ENCODE measurements around the gene BMF.

DNA sequence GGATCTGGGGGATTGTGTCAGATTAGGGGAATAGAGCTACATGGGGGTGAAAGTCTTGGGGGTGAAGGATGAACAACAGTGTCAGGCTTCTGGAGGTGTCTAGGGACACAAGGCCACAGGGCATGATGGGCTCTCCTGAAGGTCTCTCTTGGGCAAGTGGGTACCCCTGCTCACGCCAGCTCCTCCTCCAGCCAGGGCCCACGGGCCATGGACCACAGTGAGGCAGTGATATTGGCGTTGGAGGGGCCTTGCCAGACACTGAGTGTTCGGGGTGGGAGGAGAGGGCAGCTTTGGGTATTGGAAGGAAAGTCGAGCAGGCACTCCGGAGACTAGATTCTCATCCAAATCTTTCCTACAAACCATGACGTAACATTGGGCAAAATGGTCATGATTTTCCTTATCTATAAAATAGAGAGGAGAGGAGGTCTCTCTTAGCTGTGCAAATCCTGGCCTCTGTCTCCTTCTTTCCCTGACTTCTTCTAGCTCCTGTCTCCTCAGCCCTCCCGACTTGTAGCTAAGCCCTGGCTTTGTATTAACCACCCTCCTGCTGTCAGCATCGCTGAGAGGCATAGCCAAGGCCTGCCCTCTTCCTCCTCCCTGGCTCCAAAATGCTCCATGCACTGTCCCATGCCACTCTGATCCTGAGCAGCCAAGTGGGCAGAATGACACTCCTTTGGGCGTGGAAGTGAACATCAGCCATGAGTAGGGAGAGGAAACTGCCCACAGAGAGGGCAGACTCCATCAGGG lies 45.7 kb downstream of the BMF start:
- TF ChIP-seq, protein P1, sequence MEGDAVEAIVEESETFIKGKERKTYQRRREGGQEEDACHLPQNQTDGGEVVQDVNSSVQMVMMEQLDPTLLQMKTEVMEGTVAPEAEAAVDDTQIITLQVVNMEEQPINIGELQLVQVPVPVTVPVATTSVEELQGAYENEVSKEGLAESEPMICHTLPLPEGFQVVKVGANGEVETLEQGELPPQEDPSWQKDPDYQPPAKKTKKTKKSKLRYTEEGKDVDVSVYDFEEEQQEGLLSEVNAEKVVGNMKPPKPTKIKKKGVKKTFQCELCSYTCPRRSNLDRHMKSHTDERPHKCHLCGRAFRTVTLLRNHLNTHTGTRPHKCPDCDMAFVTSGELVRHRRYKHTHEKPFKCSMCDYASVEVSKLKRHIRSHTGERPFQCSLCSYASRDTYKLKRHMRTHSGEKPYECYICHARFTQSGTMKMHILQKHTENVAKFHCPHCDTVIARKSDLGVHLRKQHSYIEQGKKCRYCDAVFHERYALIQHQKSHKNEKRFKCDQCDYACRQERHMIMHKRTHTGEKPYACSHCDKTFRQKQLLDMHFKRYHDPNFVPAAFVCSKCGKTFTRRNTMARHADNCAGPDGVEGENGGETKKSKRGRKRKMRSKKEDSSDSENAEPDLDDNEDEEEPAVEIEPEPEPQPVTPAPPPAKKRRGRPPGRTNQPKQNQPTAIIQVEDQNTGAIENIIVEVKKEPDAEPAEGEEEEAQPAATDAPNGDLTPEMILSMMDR (conservative IDR thresholded peaks at IDR 0.05; ENCODE audit: low read depth, low read length), result no peak
- TF ChIP-seq POLR2A (IDR thresholded peaks at IDR 0.05; ENCODE audit: low read depth, low read length), result no peak
- TF ChIP-seq, protein P2, sequence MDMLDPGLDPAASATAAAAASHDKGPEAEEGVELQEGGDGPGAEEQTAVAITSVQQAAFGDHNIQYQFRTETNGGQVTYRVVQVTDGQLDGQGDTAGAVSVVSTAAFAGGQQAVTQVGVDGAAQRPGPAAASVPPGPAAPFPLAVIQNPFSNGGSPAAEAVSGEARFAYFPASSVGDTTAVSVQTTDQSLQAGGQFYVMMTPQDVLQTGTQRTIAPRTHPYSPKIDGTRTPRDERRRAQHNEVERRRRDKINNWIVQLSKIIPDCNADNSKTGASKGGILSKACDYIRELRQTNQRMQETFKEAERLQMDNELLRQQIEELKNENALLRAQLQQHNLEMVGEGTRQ (IDR thresholded peaks at IDR 0.05; ENCODE audit: low read depth, low read length), result no peak
- no peak for TF ChIP-seq RCOR1 (IDR thresholded peaks at IDR 0.05; ENCODE audit: insufficient replicate concordance, low read length)
- TF ChIP-seq, protein P3, sequence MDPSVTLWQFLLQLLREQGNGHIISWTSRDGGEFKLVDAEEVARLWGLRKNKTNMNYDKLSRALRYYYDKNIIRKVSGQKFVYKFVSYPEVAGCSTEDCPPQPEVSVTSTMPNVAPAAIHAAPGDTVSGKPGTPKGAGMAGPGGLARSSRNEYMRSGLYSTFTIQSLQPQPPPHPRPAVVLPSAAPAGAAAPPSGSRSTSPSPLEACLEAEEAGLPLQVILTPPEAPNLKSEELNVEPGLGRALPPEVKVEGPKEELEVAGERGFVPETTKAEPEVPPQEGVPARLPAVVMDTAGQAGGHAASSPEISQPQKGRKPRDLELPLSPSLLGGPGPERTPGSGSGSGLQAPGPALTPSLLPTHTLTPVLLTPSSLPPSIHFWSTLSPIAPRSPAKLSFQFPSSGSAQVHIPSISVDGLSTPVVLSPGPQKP (IDR thresholded peaks at IDR 0.05; ENCODE audit: borderline replicate concordance, low read depth, low read length), result no peak
- TF ChIP-seq BHLHE40 (IDR thresholded peaks at IDR 0.05; ENCODE audit: low read depth, low read length), result no peak
- TF ChIP-seq MAZ (IDR thresholded peaks at IDR 0.05; ENCODE audit: borderline replicate concordance, low read depth, low read length), result no peak
- TF ChIP-seq CEBPB (IDR thresholded peaks at IDR 0.05; ENCODE audit: low read depth, low read length), result no peak
- no peak for TF ChIP-seq CHD1 (IDR thresholded peaks at IDR 0.05; ENCODE audit: low read depth, low read length)
